GM18909 (cell line): ENCODE measurements around the gene ANGPTL2.

Experiments
- ATAC-seq: cut with Tn5 transposase; IDR thresholded peaks from one replicate; pipeline ENCODE4 v1.9.1; 2021; ENCODE audit warnings: mild to moderate bottlenecking; ENCODE audit not compliant: unreplicated experiment, poor library complexity

Gene ANGPTL2

DNA sequence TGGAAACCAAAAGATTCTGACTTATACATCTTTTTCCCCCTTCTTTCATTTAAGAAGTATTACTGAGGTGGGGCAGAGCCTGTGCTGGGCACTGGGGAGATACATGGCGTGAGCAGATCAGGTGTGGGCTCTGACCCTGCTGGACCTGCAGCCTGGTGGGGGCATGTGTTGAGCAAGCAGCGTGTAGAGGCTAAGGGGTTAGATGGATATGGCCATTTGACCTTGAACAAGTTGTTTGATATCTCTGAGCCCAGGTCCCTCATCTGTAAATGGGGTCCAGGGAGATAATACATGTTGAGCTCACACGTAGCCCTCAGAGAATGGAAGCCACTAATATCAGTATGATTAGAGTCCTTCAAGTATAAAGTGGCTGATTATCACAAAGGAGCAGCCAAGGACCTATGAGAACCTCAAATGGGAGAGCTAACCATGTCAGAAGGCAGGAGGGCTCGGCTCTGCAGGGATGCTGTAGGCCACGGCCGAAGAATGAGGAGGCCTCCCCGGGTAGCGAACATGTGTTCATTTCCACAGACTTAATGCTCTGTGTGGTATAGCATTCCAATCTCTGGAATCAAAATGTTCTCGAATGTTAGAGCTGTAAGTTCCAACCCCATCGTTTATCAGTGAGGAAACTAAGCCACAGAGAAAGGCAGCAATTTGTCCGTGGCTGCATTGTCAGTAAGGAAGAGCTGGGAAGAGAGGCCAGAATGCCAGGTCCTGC is 15.4 kb upstream of the ANGPTL2 start:
- ATAC-seq = no peak

DNA sequence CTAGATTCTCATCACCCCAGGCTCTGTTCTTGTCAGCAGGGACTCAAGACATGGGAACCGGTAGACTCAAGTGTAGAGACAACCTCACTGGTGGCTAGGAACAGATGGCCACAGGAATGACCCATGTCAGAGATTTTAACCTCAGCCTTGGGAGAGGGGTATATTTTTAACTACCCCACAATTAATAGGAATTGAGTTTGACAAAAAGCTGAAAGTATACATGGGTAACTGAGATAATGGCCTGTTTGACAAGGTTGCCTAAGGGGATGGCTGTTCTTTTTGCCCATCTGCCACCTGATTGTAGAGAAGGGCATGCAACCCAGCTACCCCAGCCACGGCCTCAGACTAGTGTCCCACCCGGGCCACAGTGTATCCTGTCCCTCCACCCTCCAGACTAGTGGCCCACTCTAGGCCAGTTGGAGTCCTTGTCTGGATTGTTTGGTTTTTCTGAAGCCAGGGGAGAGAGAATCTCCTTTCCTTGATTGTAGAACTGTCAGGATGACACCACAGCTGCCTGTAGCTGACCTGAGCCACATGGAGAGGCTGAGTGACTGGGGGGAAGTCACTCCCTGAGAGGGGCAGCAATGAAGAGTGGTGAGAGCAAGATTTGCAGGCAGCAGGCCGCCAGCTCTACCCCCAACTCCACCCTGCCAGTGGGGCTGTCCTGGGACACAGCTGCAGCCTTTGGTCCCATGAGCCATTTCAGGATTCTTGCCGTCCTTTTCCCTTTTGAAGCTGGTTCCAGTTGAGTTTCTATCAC is 14.6 kb upstream of the ANGPTL2 start:
- ATAC-seq = no peak

DNA sequence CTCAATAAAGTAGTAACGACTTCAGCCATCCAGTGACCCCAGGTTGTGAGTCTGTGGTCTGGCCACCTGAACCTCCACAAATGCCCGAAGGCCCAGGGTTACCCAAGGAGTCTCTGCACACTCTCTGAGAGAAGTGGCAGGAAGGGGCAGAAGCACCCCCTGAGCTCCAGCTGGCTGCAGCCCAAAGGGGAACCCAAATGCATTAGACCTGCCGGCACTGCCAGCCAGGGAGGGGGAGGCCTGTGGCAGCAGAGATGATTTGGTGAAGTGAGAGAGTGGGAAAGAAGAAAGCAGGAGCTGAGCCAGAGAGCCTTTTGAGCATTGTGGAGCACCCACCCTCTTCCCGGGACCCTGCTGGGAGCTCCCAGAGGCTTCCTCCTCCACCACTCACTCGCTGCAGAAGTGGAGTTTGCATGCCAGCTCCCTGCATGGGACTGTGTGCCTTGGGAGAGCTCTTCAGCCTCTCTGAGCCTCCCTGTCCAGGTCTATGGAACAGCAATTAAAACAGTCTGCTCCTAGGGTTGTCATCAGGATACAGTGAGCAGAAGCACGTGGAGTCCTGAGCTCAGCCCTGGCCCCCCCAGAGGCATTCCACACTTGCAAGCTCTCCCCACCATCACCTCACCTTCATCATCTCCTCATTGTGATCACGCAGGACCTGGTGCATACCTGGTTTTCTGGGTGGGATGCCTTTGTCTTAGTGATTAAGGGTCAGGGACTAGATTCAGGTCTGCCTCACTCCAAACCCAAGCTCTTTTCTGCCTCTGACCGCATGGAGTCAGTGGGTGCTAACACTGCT is 13.8 kb upstream of the ANGPTL2 start:
- ATAC-seq = no peak

DNA sequence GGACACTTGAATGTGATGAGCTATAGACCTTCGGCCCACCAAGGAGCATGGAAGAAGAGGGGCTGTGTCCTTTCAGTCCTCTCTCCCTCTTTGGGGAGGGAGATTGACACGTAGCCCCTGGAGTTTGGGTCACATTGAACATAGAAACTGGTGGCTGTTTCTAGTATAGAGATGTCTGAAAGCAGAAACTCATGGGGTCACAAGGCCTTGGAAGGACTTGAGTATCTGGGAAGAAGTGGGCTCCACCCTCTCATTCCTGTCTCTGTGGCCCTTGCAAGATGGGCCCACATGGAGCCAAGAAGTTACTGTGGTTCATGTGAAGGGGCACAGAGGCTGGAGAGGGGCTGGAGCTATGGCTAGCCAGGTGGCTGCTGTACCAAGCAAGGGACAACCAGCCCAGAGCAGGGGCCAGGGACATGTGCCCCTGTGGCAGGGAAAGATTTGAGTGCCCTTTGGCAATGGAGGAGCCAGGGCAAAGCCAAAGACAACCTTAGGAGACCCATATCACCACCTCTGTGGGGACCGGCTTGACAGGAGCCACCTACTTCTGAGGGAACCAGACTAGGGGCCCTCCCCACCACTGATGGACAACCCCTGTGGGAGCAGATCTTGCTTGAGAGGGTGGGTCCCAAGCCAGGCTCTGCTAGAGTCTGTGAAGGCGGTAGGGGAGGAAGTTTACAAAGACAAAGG is 12.8 kb upstream of the ANGPTL2 start:
- no peak for ATAC-seq

DNA sequence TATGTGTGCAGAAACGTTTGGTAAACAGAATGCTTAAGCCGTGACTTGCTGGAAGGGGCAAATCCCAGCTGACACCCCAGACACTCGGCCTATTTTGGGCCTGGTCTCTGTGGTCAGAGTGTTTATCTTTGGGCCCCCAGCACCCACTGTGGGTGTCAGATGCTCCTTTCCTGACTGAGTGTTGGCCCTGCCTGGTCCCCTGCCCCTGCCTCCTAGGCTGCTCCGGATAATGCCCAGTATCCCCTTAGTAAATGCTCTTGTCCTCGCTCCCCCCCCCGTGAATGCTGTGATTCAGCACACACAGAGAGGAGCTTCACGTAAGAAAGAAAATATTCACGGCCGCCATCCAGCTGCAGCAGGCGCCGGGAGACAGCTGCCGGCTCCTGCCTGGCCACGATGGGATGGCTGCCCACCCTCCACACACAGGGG is 11.3 kb upstream of the ANGPTL2 start:
- no peak for ATAC-seq

DNA sequence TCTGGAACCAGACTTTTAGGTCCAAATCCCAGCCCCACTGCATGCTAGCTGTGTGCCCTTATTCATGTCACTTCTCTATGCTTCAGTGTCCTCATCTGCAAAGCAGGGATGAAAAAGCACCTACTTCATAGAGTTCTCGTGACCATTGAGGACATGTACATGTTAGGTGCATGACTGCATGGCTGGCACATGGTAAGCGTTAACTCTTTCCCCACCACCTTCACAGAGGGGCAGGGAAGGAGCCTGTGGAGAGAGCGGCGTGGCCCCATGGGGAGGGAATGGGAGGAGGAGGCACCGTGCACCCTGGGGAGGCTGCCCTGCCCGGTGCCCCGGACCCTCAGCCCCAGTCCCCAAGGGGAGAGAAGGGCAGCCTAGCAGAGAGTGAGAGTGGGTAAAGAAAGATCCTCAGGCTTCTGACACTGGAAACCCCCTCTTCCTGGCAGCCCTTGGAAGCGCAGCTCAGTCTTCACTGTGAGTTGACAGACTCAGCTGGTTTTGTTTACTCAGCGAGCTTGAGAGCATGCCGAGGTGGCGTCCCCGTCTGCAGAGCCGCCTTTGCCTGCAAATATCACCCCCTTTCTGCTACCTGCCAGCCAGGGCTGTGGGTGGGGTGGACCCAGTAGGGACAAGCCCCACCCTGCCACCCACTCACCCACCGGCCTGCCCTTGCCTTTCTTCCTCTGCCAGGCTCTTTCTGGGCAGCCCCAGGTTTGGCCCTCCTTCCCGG is 10.6 kb upstream of the ANGPTL2 start:
- no peak for ATAC-seq

DNA sequence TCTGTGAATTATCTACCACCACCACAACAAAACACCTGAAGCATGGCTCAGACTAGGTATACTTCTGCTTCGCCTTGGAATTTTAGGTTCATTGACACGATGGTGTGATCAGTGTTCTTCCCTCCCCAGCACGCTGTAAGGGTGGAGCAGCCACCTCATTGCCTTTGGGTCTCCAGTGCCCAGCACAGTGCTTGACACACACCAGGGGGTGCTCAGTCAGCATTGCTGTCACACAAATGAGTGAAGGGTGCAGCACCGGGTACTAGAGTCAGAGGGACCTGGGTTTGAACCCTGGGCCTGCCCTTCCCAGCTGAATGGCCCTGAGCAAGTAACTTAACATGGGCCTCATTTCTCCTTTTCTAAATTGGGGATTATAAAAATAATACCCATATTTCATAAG is 9.9 kb upstream of the ANGPTL2 start:
- ATAC-seq = no peak

DNA sequence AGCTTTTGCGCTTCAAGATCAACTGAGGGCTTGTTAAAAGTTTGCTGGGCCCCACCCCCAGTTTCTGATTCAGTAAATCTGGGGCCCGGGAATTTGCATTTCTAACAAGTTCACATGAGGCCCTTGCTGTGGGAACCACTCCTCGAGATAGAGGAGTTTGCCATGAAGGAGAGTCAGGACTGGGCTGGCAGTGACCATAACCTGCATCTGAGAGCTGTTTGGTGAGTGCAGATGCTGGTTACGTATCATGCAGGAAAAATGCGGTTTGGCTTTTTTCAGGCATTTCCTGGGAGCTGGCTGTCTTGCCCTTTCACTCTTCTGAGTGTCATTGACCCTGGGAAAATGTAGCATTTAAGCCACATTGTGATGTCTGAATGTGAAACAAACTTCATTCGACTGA is 9.4 kb upstream of the ANGPTL2 start:
- no peak for ATAC-seq

DNA sequence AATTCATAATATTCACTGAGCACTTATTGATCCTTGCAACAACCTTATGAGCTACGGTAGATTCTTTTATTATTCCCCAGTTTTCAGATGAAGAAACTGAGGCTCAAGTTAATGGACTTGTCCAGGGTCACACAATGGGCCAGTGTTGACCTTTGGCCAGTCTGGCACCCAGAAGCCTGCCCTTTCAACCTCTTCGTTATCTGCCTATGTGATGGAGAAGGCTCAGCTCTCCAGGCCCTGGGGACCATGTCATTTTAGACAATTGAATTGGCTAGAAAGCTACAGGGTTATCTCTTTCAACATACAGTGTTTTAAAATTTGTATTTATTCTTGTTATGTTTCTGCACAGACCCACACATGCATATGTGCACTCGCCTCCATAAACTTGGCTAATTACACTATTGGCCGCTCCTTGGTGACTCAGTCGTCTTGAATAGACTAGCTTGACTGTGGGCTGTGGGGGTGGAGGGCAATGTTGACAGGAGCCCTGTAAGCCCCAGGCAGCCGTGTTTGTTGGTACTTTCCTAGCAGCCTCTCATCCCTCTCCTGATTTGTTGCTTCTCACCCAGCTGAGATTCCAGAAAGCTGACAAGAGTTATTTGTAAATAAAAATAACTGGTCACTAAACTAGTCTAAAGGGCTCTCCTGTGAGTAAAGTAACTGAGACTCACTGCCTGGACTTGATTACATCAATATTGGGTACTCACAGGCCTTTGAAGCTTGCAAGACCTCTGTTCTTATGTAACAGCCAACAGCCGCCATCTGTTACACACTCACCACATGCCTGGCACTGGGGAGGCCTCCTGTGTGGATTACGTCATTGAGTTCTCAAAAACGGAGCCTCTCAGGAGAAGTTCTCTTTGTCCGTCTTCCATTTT is 8.5 kb upstream of the ANGPTL2 start:
- no peak for ATAC-seq

DNA sequence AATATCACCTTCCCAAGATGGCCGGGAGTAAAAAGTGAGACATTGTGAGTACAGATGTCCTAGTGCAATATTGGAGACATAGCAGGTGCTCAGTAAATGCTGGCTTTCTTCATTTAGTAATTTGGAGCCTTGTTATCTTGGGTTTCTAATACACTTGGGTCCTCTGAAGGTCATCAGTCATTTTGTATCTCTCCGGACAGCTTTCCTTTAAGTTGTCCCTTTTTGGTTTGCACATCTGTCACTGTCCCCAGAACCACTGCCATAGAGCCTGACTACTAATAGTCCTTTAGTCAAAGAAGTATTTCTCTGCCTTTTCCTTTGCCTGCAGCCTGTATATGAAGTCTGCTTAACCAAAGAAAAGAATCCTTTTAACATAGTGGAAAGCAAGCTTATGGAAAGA is 7.8 kb upstream of the ANGPTL2 start:
- no peak for ATAC-seq

DNA sequence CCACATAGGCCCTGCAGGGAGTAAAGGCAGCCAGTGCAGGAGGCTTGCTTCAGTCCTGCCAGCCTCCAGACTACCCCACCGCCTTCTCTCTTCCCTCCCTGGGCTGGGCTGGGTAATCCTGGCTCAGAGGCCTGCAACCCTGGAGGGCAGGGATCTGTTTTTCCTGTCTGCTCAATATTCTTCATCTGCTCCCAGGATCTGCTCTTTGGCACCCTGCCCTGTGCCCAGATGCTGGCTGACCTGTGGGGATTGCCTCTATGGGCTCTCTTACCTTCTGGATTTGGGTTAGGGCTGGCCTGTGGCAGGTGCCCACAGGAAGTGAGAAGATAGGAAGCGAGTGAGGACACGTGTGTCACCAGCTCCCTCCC is 7.3 kb upstream of the ANGPTL2 start:
- no peak for ATAC-seq

DNA sequence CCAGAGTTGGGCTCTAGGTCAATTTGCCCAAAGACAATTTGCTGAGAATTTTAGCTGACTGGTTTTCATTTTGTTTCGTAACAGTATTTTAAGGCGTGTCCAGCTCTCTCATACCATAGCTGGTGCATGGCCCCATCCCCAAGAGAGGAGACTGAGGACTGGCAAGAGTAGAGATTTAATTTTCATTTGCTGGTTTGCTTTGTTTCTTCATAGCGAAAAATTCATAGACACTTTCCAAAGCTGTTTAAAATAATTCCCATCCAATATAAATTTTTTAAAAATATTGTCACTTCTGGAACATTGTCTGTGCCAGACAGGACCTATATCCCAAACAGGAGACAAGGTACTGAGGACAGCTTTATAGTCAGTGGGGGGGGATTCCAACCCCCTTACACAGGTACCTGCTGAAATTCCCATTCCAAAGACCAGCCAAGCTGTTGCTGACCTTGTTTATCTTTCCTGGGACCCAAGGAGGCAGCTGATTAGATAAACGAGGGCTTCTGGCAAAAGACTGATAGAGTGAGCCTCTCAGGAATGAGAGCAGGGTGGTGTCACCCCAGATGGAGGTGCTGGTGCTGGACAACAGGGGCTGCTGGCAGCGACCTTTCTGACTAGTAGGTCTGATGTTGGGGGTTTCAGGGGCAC is 6.8 kb upstream of the ANGPTL2 start:
- no peak for ATAC-seq

DNA sequence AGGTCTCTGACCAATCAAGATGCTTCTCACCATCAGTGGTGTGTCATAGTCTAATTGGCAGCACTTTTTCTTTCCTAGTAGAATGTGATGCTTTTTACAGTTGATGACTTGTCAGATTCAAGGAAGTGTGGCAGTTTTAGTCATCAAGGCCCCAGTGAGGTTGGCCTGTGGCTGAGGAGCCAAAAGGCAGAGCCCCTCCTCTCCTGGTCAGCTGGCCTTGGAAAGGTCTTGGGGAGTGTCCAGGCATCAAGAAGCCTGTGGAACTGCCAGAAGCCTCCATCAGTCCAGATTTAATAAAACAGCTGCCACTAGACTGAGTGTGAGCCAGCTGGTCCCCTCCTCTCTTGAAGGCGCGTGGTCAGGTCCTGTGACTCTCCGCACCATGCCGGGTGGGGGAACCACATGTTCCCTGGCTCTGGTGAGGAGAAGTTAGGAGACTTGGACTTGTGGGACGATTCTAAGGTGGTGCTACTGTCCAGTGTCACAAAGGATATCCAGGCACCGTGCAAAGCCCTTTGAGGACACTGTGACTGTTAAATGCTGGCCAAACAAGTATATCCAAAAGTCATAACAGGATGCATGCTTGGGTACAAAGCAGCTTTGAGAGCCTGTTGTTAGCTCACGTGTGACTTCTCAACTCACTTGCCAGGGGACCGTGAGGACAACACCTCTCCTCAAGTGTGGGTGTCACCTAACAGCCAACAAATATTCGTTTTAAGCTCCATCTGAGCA is 6.1 kb upstream of the ANGPTL2 start:
- ATAC-seq = no peak

DNA sequence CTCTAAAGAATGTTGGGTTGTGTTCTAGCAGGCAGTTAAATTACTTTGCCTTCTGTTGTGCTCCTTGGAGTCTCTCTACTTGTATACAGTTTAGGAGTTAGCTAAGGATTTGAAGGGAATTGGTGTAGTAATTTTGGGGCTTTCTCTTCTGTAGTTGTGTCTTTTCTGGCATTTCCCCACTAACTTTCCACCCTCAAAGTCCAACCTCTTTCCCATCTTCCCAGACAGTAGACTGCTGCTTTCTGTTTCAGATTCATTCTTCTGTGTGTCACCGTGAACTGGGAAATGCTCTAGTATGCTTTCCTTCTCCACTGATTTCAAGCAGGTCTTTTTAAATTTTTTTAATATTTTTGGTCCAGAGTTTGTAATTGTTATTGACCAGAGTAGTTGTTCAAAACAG is 4.5 kb upstream of the ANGPTL2 start:
- ATAC-seq = no peak

DNA sequence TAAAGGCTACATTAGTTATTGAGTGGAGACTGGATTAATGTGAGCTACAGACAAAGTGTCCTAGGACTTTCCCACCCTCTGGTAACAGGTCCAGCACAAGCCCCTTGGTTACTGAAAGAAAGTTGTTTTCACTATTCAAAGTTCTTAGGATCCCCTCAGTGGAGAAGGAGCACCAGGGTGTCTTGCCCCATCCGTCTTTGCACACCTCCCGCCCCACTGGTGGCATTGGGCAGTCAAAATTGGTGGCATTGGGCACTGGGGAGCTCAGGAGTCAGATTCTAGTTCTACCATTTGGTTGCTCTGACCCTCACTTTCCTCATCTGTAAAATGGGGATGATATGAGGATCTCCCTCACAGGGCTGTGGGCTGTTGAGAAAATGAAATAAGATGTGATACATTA is 2.4 kb upstream of the ANGPTL2 start:
- ATAC-seq = no peak

DNA sequence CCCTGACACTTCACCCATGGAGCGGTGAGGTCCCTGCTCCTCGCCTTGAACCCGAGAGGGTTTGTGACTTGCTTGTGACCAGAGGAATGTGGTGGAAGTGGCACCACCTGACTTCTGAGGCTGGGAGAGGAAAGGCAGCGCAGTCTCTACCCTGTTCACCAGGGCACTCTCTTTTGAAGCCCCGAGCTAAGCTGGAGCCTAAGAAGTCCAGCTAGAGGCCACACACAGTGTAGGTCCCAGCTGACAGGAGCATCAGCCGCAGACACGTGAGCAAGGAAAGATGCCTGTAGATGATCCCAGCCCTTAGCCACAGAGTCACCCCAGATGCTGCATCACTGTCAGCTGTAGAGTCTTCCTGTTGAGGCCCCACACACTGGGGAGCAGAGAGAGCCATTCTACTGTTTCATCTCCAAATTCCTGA is 1.7 kb upstream of the ANGPTL2 start:
- ATAC-seq = no peak

DNA sequence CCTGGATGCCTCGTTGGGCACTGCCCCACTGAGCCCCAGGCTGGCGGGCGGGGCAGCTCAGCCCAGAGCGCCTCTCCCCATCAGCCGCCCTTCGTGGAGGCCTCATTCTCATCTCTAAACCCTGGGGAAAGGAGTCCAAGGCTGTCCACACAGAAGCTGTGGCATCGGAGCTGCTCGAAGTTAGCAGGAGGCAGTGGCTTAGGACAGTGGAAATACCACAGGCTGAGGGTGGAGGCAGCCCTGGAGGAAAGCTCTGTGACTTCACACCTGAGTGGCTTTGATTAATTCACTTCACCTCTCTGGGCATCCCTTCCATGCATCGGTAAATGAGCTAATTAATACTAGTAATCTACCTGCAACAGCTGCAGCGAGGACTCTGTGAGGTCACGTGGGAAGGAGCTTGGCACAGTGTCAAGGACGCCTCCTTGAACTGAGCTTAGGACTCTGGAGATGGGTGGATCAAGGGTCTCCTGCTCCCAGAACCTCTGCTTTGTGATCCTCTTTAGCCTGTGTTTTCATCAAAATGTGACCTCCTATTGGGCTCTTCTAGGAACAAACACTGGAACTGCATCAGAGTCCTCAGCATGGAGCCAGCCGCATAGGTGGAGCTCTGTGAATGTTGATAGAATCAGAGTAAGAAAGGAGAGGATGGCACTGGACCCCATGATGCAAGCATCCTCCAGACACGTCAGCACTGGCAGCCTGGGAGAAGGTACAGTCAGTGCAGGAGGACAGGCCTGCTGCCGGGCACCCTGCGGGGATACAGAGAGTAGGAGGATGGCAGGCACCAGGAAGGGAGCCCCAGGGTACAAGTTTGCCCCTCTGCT is 842 bp upstream of the ANGPTL2 start:
- no peak for ATAC-seq
